Activated T-helper 2 cell treated with anti-CD3 and anti-CD28 coated beads, Interferon-gamma antibody, Interleukin-2, Interleukin-4, amounts not matched to agents 10 μg/mL and 5 μg/mL and 100 μg/mL, durations not matched to agents 14 hours and 24 hours and 36 hours (primary cell): ENCODE measurements around the gene PFKP. TPM values are rescaled to one million over a fixed set of nuclear protein-coding genes. Genes with fewer than 3 reads are reported as not detected.

Experiments used
- DNase-seq: peaks from one replicate; pipeline ENCODE4 v3.0.0; 2021; ENCODE audit warnings: low spot score
- H3K27ac Mint-ChIP-seq: one replicate; pipeline ENCODE4 v1.8.0; 2021; ENCODE audit warnings: mixed read lengths
- H3K27me3 Mint-ChIP-seq: one replicate; pipeline ENCODE4 v1.8.0; 2021; ENCODE audit warnings: low read depth, mixed read lengths
- H3K36me3 Mint-ChIP-seq: one replicate; pipeline ENCODE4 v1.8.0; 2021; ENCODE audit warnings: low read depth, mixed read lengths
- H3K4me1 Mint-ChIP-seq: one replicate; pipeline ENCODE4 v1.8.0; 2021; ENCODE audit warnings: low read depth, mixed read lengths
- H3K4me3 Mint-ChIP-seq: one replicate; pipeline ENCODE4 v1.8.0; 2021; ENCODE audit warnings: low read depth, mild to moderate bottlenecking, moderate library complexity, mixed read lengths
- H3K9me3 Mint-ChIP-seq: one replicate; pipeline ENCODE4 v1.8.0; 2021; ENCODE audit warnings: mixed read lengths
- intact Hi-C: fragments of 100-400 bp; cut with micrococcal nuclease; formaldehyde crosslinking; loops from one replicate; pipeline ENCODE4 v1.15.1; 2023
- total RNA-seq: library from RNA; stranded (reverse); gene quantifications from 2 replicates; pipeline ENCODE4 v1.2.3, GENCODE V29; 2022

The PFKP gene
- total RNA-seq, 1 donor from 2014 or later = 250 TPM

DNA sequence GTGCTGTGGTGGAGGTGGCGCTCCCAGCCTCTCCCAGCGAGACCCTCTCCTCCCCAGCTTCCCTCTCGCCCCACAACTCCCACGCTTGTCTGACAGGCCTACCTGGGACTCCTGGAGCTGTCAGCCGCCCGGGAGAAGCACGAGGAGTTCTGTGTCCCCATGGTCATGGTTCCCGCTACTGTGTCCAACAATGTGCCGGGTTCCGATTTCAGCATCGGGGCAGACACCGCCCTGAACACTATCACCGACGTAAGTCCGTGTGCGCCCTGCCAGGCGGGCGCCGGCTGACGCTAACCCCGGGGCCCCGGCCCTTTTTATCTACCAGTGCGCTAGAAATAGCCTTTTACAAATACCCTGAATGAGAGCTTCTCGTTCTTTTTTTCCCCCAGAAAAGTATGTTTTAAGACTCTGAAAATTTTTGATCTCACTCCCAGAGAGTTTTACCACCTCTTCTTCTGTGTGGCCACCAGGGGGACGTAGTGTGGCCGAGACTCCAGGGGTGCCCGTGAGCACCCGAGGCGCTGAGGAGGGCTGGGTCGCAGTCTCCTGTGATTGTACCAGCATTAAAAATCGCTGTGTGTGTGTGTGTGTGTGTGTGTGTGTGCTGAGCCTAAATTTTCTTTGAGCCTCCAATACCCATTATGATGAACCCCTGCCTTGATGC is 52.6 kb downstream of the PFKP start:
- intact Hi-C loops = no loop called here
- Mint-ChIP-seq H3K36me3 (peaks cover 80% of the 10 kb centered on the region), H3K4me1 (no peaks in the 10 kb centered on the region), H3K9me3 (no peaks in the 10 kb centered on the region), H3K27me3 (no peaks in the 10 kb centered on the region), H3K27ac (no peak overlapping the region), H3K4me3 (no peak overlapping the region)
- DNase-seq = no peak

DNA sequence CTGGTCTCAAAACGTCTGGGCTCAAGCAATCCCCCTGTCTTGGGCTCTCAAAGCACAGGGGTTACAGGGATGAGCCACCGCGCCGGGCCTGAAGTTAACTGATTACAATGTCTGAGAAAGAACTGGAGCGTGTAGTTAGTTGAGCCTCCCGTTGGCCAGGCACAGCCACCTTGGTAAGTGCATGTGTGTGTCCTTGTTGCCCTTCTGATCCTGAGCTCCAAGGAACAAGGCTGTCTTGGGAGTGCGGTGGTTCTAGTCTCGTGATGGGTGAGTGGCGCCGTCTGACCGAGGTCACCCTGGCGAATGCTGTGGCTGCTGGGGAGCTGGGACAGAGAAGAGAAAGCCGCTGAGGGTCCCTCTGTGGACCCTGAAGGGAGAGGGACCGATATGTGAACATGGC is 54.7 kb downstream of the PFKP start:
- no peak for DNase-seq
- H3K4me3 Mint-ChIP-seq = no peak overlapping the region
- peaks cover 67% of the 10 kb centered on the region for H3K36me3 Mint-ChIP-seq
- no peaks in the 10 kb centered on the region for H3K27me3 Mint-ChIP-seq
- intact Hi-C loops = no loop called here
- no peak overlapping the region for H3K27ac Mint-ChIP-seq
- H3K9me3 Mint-ChIP-seq = no peaks in the 10 kb centered on the region
- no peaks in the 10 kb centered on the region for H3K4me1 Mint-ChIP-seq

DNA sequence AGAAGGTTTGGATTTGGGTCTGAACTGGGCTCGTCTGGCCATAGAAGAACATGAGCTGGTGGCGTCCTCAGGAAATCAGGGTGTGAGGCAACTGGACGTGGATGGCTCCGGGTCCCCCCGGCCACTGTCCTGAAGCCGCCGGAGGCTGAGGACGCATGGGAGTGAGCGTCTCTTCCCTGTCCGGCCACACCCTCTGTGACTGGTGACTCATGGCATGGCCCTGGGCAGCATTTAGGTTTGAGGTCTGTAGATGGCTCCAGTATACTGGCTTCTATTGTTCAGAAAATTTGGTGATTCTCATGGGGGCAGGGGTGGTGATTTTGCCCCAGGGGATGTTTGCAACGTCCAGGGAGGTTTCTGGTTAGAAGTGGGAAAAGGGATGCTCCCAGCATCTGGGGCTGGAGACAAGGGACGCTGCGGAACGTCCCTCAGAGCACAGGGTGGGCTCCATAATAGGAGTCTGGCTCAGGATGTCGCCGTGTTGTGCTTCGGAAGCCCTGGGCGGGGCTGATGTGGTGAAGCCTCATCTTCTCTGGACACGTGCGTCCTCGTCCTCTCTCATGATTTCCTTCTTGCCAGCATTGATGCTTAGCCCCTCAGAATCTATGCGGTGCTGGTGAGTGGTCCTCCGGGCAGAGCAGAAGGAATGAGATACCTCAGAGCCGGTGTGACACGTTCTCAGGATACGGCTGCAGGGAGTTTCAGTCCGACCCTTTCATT is 55.3 kb downstream of the PFKP start:
- Mint-ChIP-seq H3K9me3 (no peaks in the 10 kb centered on the region), H3K27ac (no peak overlapping the region), H3K36me3 (peaks cover 63% of the 10 kb centered on the region), H3K4me3 (no peak overlapping the region), H3K27me3 (no peaks in the 10 kb centered on the region), H3K4me1 (no peaks in the 10 kb centered on the region)
- DNase-seq = no peak
- intact Hi-C loops = no loop called here

DNA sequence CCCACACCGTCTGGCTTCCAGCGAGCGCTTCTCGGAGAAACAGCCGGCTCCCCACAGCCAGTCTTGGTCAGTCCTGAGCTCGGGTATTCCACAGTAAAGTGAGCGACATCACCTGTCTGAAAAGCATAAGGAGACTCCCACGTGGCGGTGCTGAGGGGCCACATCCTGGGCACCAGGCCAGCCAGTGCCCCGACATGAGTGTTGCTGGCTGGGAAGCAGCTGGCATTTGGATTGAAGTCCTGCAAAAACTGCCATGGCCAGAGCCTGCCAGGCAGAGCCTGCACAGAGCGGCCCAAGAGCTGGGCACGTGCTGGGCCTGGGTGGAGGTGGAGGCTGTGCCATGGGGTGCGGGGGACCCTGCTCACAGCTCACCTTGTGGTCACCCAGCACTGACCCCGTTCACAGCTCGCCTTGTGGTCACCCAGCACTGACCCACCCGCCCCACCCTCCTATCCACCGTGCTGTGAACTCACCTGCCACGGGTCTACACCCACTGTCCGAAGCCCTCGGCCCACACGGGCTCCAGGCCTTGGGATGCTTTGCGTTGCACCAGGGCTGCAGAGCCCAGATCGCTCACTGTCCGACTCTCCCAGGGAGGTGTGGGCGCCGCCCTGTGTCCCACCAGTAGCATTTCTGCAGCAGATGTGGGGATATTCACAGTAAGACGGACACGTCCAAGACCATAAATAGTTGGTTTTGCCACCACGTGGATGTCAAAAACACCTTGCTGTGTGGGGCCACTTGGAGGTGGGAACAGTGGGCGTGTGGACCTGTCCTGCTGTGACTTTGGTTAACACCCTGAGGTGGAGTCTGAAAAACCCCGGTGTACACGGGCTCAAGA is 56.4 kb downstream of the PFKP start:
- no peak for DNase-seq
- Mint-ChIP-seq H3K27me3 (no peaks in the 10 kb centered on the region), H3K27ac (no peak overlapping the region), H3K9me3 (no peaks in the 10 kb centered on the region), H3K4me1 (no peaks in the 10 kb centered on the region), H3K36me3 (peaks cover 63% of the 10 kb centered on the region), H3K4me3 (no peak overlapping the region)
- intact Hi-C loops = no loop called here

DNA sequence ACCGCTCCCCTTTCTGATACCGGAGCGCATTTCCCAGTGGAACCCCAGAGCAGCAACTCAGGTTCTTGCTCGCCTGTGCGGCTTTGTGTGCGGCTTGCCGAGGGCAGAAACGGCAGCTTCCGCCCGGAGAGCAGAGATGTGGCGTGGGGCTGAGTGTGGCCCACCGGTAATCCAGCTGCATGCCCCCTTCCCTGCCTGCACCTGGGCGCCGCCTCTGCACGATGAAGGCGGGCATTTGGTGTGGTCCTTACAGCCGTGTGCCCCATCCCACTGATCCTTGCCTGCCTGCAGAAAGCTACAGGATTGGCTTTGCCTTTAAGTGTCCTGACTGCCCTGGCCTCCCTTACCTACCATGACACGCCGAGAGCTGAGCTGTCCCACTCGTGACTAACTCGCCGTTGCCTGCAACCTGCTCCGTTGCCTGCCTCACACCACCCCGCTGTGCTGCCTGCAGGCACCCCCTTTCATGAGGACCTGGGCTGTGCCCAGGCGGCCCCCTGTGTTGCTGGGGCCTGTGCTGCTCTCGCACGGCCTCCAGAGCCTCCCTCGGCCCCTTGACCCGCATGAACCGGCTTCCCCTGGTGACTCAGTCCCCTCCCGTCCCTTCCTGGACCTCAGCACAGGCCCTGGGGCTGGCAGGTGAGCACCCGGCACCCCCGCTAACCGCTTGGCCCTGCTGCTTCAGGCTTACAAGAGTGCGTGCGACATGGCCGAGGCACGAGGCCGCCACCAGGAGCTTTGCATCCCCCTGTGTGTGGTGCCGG is 57.2 kb downstream of the PFKP start:
- H3K27ac Mint-ChIP-seq = no peak overlapping the region
- H3K36me3 Mint-ChIP-seq = peaks cover 64% of the 10 kb centered on the region
- H3K27me3 Mint-ChIP-seq = no peaks in the 10 kb centered on the region
- H3K9me3 Mint-ChIP-seq = no peaks in the 10 kb centered on the region
- H3K4me1 Mint-ChIP-seq = no peaks in the 10 kb centered on the region
- H3K4me3 Mint-ChIP-seq = no peak overlapping the region
- intact Hi-C loops = no loop called here
- DNase-seq = no peak

DNA sequence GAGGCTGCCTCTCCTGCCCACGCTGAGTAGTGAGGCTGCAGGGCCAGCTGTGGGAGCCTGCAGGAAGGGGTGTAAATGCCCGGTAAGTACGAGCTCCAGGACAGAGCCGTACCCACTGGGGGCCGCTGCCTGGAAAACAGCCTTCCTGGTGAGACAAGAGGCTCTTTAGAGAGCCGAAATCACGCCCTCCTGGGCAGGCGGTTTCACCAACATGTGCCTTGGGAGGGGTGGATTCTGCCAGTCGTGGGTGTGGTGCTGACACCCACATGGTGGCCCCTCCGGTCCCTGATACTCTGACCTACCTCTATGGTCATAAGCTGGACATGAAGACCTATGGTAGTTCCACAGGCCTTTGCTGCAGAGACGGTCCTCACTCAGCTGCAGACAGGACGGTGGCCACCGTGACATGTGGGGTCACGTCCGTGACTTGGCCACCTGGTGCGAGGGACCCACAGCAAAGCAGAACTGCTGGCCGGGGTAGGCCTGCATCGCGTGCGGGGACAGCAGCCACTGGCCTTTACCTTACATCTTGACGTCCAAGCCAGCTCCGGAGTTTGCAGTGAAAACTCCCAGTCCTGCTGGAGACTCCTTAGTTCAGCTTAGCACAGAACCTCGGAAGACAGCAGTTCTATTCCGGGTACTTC is 58.3 kb downstream of the PFKP start:
- no peaks in the 10 kb centered on the region for H3K9me3 Mint-ChIP-seq

DNA sequence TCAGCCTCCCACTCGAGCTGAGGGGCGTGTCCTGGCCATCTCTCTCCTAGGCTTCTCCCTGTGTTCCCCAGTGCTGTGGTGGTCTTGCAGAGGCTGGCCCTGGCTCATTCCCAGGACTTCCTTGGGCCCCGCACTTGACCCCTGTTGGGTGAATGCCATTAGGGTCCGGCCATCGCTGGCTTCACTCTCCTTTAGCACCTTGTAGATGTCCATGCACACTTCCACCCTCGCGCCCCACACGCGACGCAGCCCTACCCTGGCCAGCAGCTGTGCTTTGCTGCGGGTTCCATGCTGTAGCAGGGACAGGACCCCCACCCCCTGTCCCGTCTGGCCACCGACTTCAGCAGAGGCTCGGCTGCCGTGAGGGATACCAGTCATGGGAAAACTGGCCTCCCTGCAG is 58.9 kb downstream of the PFKP start:
- Mint-ChIP-seq H3K36me3 (peaks cover 66% of the 10 kb centered on the region), H3K4me1 (no peaks in the 10 kb centered on the region), H3K9me3 (no peaks in the 10 kb centered on the region), H3K4me3 (no peak overlapping the region), H3K27ac (no peak overlapping the region), H3K27me3 (no peaks in the 10 kb centered on the region)
- no peak for DNase-seq
- intact Hi-C loops = no loop called here

More for the DNA sequence above, 58.3 kb downstream of the PFKP start:
- DNase-seq = no peak
- no peaks in the 10 kb centered on the region for H3K4me1 Mint-ChIP-seq
- intact Hi-C loops = no loop called here
- no peak overlapping the region for H3K4me3 Mint-ChIP-seq
- H3K27ac Mint-ChIP-seq = no peak overlapping the region
- peaks cover 66% of the 10 kb centered on the region for H3K36me3 Mint-ChIP-seq
- H3K27me3 Mint-ChIP-seq = no peaks in the 10 kb centered on the region

DNA sequence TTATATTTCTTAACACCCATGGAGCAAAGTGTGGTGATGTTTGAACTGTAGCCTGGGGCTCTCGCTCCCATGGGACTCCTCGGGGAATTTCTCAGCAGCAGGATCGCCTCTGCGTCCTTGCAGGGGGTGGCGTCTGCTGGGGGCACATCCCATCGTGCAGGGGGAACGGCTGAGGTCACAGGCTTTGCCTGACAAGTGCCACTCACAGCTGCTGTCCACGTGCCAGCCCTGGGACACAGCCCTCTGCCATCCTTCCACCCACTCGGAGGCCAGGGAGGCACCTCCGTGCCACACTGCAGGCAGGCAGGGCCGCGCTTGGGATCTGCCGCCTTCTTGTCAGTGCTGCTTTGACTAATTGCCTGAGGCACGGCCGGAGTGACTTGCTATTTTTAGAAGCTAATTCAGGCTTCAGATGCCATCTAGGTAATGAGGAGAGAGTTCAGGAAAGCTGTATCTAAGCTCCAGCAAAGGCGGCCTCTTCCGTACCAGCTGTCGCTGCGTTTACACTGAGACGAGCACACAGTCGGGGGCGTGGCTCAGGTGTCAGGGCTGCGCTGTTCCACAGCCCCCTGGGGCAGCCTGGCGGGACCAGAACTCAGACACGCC is 59.5 kb downstream of the PFKP start:
- H3K4me1 Mint-ChIP-seq = no peaks in the 10 kb centered on the region
- no peak overlapping the region for H3K27ac Mint-ChIP-seq
- H3K27me3 Mint-ChIP-seq = no peaks in the 10 kb centered on the region
- H3K9me3 Mint-ChIP-seq = no peaks in the 10 kb centered on the region
- intact Hi-C loops = no loop called here
- no peak for DNase-seq
- H3K36me3 Mint-ChIP-seq = peaks cover 68% of the 10 kb centered on the region
- no peak overlapping the region for H3K4me3 Mint-ChIP-seq

DNA sequence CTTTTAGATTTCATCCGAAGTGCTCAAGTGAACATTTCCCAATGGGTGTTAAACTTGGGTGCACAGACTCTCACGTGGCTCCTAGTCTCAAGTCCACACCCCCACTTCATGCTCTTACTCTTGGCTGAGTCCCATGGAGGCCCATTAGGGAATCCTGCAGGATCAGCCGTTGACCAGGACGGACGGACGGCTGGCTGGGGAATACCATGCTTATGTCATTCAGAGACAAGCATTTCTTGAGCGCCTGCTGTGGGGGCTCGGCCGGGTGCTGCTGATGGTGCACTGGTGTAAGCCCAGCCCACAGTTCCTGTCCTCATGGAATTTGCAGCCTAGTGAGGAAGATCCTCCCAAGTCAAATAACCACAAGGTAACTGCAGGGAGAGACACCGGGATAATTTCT is 60.6 kb downstream of the PFKP start:
- no peak for DNase-seq
- H3K4me1 Mint-ChIP-seq = no peaks in the 10 kb centered on the region
- H3K27ac Mint-ChIP-seq = no peak overlapping the region
- H3K4me3 Mint-ChIP-seq = no peak overlapping the region
- peaks cover 68% of the 10 kb centered on the region for H3K36me3 Mint-ChIP-seq
- no peaks in the 10 kb centered on the region for H3K27me3 Mint-ChIP-seq
- no peaks in the 10 kb centered on the region for H3K9me3 Mint-ChIP-seq
- intact Hi-C loops = no loop called here

DNA sequence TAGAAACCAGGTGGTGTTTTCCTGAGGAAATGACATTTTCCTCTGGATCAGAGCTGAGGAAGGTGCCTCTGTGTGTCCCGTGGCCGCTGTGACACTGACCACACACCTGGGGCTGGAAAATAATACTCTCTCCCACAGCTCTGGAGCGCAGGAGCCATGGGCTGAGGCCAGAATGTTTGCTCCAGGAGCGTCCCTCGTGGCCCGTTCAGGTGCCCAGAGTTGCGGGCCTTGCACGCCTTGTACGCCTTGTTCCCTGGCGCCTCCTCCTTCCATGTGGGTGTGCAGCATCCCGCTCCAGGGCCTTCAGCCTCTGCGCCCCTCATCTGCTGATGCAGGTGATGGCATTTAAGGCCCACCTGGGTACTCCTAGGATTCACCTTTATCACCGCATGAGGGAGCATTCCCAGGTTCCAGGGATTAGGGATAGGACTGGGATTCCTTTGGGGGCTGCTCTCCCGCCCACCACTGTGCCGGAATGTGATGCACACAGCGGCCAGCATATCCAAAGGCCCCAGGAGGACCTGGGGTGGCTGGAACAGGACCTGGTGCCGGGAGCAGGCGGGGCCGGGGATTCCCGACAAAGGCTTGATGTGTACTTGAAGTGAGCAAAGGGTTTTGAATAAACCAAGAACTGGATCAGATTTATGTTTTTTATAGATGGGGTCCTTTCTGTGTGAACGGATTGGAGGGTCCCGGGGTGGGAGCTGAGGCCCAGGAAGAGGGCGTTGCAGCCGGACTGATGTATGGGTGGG is 61.2 kb downstream of the PFKP start:
- intact Hi-C loops = no loop called here
- peaks cover 69% of the 10 kb centered on the region for H3K36me3 Mint-ChIP-seq
- H3K9me3 Mint-ChIP-seq = no peaks in the 10 kb centered on the region
- no peaks in the 10 kb centered on the region for H3K27me3 Mint-ChIP-seq
- H3K27ac Mint-ChIP-seq = no peak overlapping the region
- no peak for DNase-seq
- no peak overlapping the region for H3K4me3 Mint-ChIP-seq
- H3K4me1 Mint-ChIP-seq = no peaks in the 10 kb centered on the region

DNA sequence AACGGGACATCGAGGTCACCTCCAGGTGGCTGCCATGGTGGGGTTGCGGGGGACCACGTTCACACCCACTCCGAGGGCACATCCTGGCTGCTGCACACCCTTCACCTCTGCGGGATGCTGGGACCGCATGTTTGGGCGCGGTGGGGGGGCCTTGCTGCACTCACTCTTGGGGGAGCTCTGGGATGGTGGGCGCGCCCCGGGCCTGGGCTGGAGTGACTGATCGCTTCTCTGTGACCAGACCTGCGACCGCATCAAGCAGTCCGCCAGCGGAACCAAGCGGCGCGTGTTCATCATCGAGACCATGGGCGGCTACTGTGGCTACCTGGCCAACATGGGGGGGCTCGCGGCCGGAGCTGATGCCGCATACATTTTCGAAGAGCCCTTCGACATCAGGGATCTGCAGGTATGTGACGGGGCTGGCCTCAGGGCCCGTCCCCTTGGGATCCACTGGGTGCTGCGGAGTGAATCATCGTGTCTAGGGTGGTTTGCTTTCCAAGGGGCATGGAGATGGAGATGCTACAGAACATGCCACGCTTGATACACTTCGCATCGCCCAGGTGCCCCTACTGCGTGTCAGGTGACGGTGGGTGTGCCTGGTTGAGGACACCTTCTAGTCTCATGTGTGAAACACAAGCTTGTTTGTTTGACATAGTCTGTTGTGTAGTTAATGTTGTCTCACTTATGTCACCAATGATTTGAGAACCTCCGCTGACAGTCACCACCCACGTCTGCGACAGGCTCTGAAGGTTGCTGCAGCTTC is 62.4 kb downstream of the PFKP start:
- Mint-ChIP-seq H3K36me3 (peaks cover 73% of the 10 kb centered on the region), H3K27me3 (no peaks in the 10 kb centered on the region), H3K27ac (no peak overlapping the region), H3K9me3 (no peaks in the 10 kb centered on the region), H3K4me1 (no peaks in the 10 kb centered on the region), H3K4me3 (no peak overlapping the region)
- intact Hi-C loops = no loop called here
- DNase-seq = no peak
